Measurements from ENCODE around the gene PSME3.
"Not testable (repeated sequence)": the region's sequence is repeated elsewhere in the genome, so short reads cannot be mapped to it uniquely, and the experiment has no call there.

Gene PSME3

GRCh38 chr17:42873932-42874695 lies 40.9 kb downstream of the PSME3 start:
- not testable (repeated sequence) for DNase-seq

- DNase-seq = no peak
Measured at GRCh38 chr17:42877037-42877436, 43.8 kb downstream of the PSME3 start.

- no peak for DNase-seq
Measured at GRCh38 chr17:42878123-42878880, 45.1 kb downstream of the PSME3 start.

GRCh38 chr17:42878924-42879595 lies 45.9 kb downstream of the PSME3 start:
- no peak for DNase-seq

- no peak for DNase-seq
Measured at GRCh38 chr17:42879596-42879985, 46.4 kb downstream of the PSME3 start.

- peak in 1 of 56 donors; percentile 4 for DNase-seq
Measured at GRCh38 chr17:42880776-42881310, 47.6 kb downstream of the PSME3 start.

- not testable (repeated sequence) for DNase-seq
Measured at GRCh38 chr17:42881706-42882105, 48.5 kb downstream of the PSME3 start.

- DNase-seq = no peak
Measured at GRCh38 chr17:42882166-42882565, 49.0 kb downstream of the PSME3 start.

- no peak for DNase-seq
Measured at GRCh38 chr17:42883802-42884558, 50.8 kb downstream of the PSME3 start.

GRCh38 chr17:42885806-42886205 lies 52.6 kb downstream of the PSME3 start:
- DNase-seq = not testable (repeated sequence)

- no peak for DNase-seq
Measured at GRCh38 chr17:42886283-42887176, 53.3 kb downstream of the PSME3 start.

GRCh38 chr17:42889809-42890208 lies 56.6 kb downstream of the PSME3 start:
- no peak for DNase-seq

- DNase-seq = peak in 7 of 56 donors; percentile 4 to 21 (median 8)
Measured at GRCh38 chr17:42891539-42892152, 58.4 kb downstream of the PSME3 start.

- DNase-seq = no peak
Measured at GRCh38 chr17:42893359-42893758, 60.2 kb downstream of the PSME3 start.

Measured in nucleus accumbens (tissue), 56 donors.